WTC11 (cell line): ENCODE measurements around the gene CAT. TPM values are rescaled to one million over a fixed set of nuclear protein-coding genes. Genes with fewer than 3 reads are reported as not detected.

Experiments used
- ATF1 ChIP-seq: sonication (generic); formaldehyde crosslinking; IDR thresholded peaks from 2 replicates; pipeline ENCODE4 v1.8.1; 2023; ENCODE audit warnings: mild to moderate bottlenecking, moderate library complexity, missing genetic modification reagents
- NR1H2 ChIP-seq: sonication (generic); formaldehyde crosslinking; IDR thresholded peaks from 2 replicates; pipeline ENCODE4 v1.9.0; 2021; ENCODE audit warnings: mild to moderate bottlenecking, moderate library complexity, missing genetic modification reagents
- total RNA-seq: library from RNA; stranded (reverse); gene quantifications from 3 replicates; pipeline ENCODE4 v1.2.3, GENCODE V29; 2021

Gene CAT
- total RNA-seq, 1 experiment from 2014 or later: 9.3 TPM

DNA sequence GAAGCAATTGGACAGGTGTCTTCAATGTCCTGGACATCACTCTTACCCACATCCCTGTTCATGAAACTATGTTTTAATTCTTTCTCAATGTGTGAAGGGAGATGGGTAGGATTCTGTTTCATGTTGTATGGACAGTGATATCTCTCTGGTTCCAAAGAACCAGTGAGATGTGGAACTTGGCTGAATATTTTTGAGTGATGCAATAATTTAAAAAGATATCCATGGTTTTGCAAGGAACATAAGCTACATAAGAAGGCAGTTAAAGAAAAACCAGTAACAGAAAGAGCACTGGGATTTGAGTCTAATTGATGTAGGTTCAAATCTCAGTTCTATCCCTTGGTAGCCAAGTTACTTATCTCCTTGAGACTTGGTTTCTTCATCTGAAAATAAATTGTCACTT is 82.5 kb downstream of the CAT start (continued):
- TF ChIP-seq ATF1 (CRISPR knock-in tag) (no peak), NR1H2 (no peak)

Other genes with a start within 250 kb of the CAT start
- gene ABTB2, start 80.9 kb upstream of the CAT start, total RNA-seq: 7.9 to 12.8 TPM (median 8.4 TPM) in 3 replicates
- not detected in 3 replicates for gene ELF5, start 74.9 kb downstream of the CAT start, total RNA-seq
- 0.16 to 0.60 TPM (median 0.46 TPM) in 3 replicates for gene EHF, start 182.2 kb downstream of the CAT start, total RNA-seq